Measurements from ENCODE around the gene NAA38.

- no peak for TF ChIP-seq CTCF (IDR thresholded peaks at IDR 0.05 in 8 of 11, conservative IDR thresholded peaks at IDR 0.05 in 3 of 11)
- no peak for TF ChIP-seq POLR2AphosphoS5 (IDR thresholded peaks at IDR 0.05)
These were observed 32.0 kb downstream of the NAA38 start for GRCh38 chr17:7825206-7825990.
